Measurements from ENCODE around the gene ZNF592. TPM values are rescaled to one million over a fixed set of nuclear protein-coding genes. Genes with fewer than 3 reads are reported as not detected.

Gene ZNF592
- total and polyA plus RNA-seq, 2 donors (not counting 1 experiment from before 2014, with no cell fraction given) = 5.1 to 7.5 TPM

- Histone ChIP-seq H2AFZ (ENCODE audit: low read length) (no peak overlapping the region), H3K4me1 (ENCODE audit: control insufficient read depth, extremely low read depth, insufficient read depth, low read length) (peaks cover 4% of the 10 kb centered on the region), H4K20me1 (ENCODE audit: control insufficient read depth, extremely low read depth, insufficient read depth, low read length) (no peaks in the 10 kb centered on the region), H3K27ac (ENCODE audit: insufficient read depth, low read length) (no peak overlapping the region), H3K4me3 (replicated peaks in 1 of 4; ENCODE audit: control extremely low read depth in 1 of 4, insufficient read depth in 1 of 4, low read depth in 3 of 4, low read length in 4 of 4) (no peak overlapping the region), H3K9me3 (ENCODE audit: control insufficient read depth, insufficient read depth, low read depth, low read length) (no peaks in the 10 kb centered on the region), H3K27me3 (ENCODE audit: control insufficient read depth, insufficient read depth, low read length) (peaks cover 8% of the 10 kb centered on the region), H3K9ac (ENCODE audit: insufficient read depth, low read length) (no peak overlapping the region), H3K36me3 (ENCODE audit: control insufficient read depth, insufficient read depth, low read length) (no peaks in the 10 kb centered on the region), H3K79me2 (ENCODE audit: control insufficient read depth, insufficient read depth, low read length) (no peaks in the 10 kb centered on the region), H3K4me2 (ENCODE audit: extremely low read depth, insufficient read depth, low read length) (no peak overlapping the region)
- TF ChIP-seq EZH2 (IDR thresholded peaks at IDR 0.05; ENCODE audit: low read length, missing control alignments) = no peak
- TF ChIP-seq CTCF (conservative IDR thresholded peaks at IDR 0.05 in 1 of 2, IDR thresholded peaks at IDR 0.05 in 1 of 2; ENCODE audit: low read depth in 1 of 2, low read length in 2 of 2) = no peak
- DNase-seq (ENCODE audit: low read depth in 2 of 2) = no peak
These were observed 91.3 kb downstream of the ZNF592 start for GRCh38 chr15:84839714-84840113.

- H4K20me1 ChIP-seq (ENCODE audit: control insufficient read depth, extremely low read depth, insufficient read depth, low read length) = no peaks in the 10 kb centered on the region
- H2AFZ ChIP-seq (ENCODE audit: low read length) = no peak overlapping the region
- no peaks in the 10 kb centered on the region for H3K79me2 ChIP-seq (ENCODE audit: control insufficient read depth, insufficient read depth, low read length)
- no peak overlapping the region for H3K27ac ChIP-seq (ENCODE audit: insufficient read depth, low read length)
- peaks cover 8% of the 10 kb centered on the region for H3K27me3 ChIP-seq (ENCODE audit: control insufficient read depth, insufficient read depth, low read length)
- H3K36me3 ChIP-seq (ENCODE audit: control insufficient read depth, insufficient read depth, low read length) = no peaks in the 10 kb centered on the region
- no peak overlapping the region for H3K9ac ChIP-seq (ENCODE audit: insufficient read depth, low read length)
- no peak for DNase-seq (ENCODE audit: low read depth in 2 of 2)
- H3K4me1 ChIP-seq (ENCODE audit: control insufficient read depth, extremely low read depth, insufficient read depth, low read length) = peaks cover 4% of the 10 kb centered on the region
- TF ChIP-seq CTCF (conservative IDR thresholded peaks at IDR 0.05 in 1 of 2, IDR thresholded peaks at IDR 0.05 in 1 of 2; ENCODE audit: low read depth in 1 of 2, low read length in 2 of 2) = no peak
- TF ChIP-seq EZH2 (IDR thresholded peaks at IDR 0.05; ENCODE audit: low read length, missing control alignments) = no peak
- no peaks in the 10 kb centered on the region for H3K9me3 ChIP-seq (ENCODE audit: control insufficient read depth, insufficient read depth, low read depth, low read length)
- H3K4me3 ChIP-seq (replicated peaks in 1 of 4; ENCODE audit: control extremely low read depth in 1 of 4, insufficient read depth in 1 of 4, low read depth in 3 of 4, low read length in 4 of 4) = no peak overlapping the region
- H3K4me2 ChIP-seq (ENCODE audit: extremely low read depth, insufficient read depth, low read length) = no peak overlapping the region
These were observed 91.9 kb downstream of the ZNF592 start for GRCh38 chr15:84840255-84840654.

GRCh38 chr15:84840741-84841429 lies 92.5 kb downstream of the ZNF592 start:
- Histone ChIP-seq H3K9me3 (ENCODE audit: control insufficient read depth, insufficient read depth, low read depth, low read length) (no peaks in the 10 kb centered on the region), H3K27ac (ENCODE audit: insufficient read depth, low read length) (no peak overlapping the region), H3K4me3 (replicated peaks in 1 of 4; ENCODE audit: control extremely low read depth in 1 of 4, insufficient read depth in 1 of 4, low read depth in 3 of 4, low read length in 4 of 4) (no peak overlapping the region)

More at GRCh38 chr15:84840741-84841429, 92.5 kb downstream of the ZNF592 start:
- Histone ChIP-seq H2AFZ (ENCODE audit: low read length) (no peak overlapping the region), H3K4me2 (ENCODE audit: extremely low read depth, insufficient read depth, low read length) (no peak overlapping the region), H3K79me2 (ENCODE audit: control insufficient read depth, insufficient read depth, low read length) (no peaks in the 10 kb centered on the region), H3K36me3 (ENCODE audit: control insufficient read depth, insufficient read depth, low read length) (no peaks in the 10 kb centered on the region), H3K27me3 (ENCODE audit: control insufficient read depth, insufficient read depth, low read length) (peaks cover 8% of the 10 kb centered on the region), H3K4me1 (ENCODE audit: control insufficient read depth, extremely low read depth, insufficient read depth, low read length) (peaks cover 4% of the 10 kb centered on the region), H3K9ac (ENCODE audit: insufficient read depth, low read length) (no peak overlapping the region), H4K20me1 (ENCODE audit: control insufficient read depth, extremely low read depth, insufficient read depth, low read length) (no peaks in the 10 kb centered on the region)
- TF ChIP-seq EZH2 (IDR thresholded peaks at IDR 0.05; ENCODE audit: low read length, missing control alignments) = no peak
- peak; percentile 50 to 63 for DNase-seq (ENCODE audit: low read depth in 2 of 2)

All from fibroblast of lung (primary cell).